HG03066 (cell line): ENCODE data around the gene PAX2.
"Not testable (repeated sequence)": the region's sequence is repeated elsewhere in the genome, so short reads cannot be mapped to it uniquely, and the experiment has no call there.

Experiments
- ATAC-seq: cut with Tn5 transposase; IDR thresholded peaks from one replicate; pipeline ENCODE4 v1.9.1; 2021; ENCODE audit warnings: low read depth; ENCODE audit not compliant: unreplicated experiment

Gene PAX2

DNA sequence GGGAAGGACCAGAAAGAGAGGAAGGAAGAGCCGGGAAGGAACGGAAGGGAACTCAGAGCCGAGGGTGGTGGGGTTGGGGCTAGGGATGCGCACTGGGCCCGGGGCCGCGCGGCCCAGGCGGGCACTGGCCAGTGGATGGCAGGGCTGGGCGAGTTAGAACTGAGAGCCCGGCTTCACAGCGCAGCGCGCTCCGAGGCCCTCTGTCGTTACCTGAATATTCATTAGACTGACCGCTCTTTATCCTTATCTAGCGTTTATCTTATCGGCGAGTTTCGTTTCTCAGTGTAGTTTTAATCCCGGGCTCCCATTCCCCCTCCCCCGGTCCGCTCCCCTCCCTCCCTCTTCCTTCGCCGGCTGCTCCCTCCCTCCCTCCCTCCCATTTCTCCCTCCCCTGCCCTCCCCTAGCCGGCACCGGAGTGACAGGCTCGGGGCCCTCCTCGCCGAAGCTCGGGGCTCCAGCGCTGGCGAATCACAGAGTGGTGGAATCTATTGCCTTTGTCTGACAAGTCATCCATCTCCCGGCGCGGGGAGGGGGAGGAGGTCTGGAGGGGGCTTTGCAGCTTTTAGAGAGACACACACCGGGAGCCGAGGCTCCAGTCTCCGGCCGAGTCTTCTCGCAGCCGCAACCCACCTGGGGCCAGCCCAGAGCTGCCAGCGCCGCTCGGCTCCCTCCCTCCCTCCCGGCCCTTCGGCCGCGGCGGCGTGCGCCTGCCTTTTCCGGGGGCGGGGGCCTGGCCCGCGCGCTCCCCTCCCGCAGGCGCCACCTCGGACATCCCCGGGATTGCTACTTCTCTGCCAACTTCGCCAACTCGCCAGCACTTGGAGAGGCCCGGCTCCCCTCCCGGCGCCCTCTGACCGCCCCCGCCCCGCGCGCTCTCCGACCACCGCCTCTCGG is at the start of gene PAX2:
TSS of gene PAX2 (plus strand) at position 596 of the 895 bp plus-strand sequence. CDS start 679 bp downstream, outside the sequence.
- ATAC-seq = no peak

- ATAC-seq = no peak
Observed at GRCh38 chr10:100696477-100696901, 48.9 kb upstream of the PAX2 start.

DNA sequence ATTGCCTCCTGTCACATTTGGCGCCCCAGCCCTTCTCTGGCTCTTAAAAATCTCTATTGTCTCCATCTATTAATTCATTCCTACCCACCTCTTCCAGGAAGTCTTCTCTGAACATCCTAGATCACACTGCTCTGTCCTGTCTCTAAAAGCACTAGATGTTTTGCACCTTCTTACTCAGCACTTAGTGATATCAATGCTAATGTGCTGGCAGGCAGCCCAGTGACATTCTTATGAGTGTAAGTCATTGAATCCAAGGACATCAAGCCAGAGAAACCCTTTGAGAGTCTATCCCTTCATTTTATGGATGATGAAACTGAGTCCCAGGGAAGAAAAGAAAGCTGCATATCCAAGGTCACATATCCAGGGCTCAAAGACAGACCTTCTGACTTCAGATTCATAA is 48.3 kb upstream of the PAX2 start:
- no peak for ATAC-seq

DNA sequence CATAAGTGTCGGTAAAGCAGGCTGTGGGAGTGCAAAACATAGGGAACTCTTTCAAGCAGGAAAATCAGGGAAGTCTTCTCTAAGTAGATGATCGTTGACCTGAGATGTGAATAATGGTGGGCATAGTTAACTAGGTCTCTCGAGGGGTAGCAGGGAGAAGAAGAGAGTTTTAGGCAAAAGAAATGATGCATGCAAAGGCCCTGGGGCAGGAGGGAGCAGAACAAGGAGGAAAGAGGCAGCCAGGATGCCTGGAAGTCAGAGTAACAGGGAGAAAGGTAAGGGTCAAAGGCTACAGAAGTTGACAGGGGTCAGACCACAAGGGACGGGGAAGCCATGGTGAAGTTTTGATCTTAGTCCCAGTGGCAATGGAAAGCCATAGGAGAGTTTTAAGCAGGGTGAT is 47.8 kb upstream of the PAX2 start:
- no peak for ATAC-seq

DNA sequence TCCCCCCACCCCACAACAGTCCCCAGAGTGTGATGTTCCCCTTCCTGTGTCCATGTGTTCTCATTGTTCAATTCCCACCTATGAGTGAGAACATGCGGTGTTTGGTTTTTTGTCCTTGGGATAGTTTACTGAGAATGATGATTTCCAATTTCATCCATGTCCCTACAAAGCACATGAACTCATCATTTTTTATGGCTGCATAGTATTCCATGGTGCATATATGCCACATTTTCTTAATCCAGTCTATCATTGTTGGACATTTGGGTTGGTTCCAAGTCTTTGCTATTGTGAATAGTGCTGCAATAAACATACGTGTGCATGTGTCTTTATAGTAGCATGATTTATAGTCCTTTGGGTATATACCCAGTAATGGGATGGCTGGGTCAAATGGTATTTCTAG is 43.7 kb upstream of the PAX2 start:
- not testable (repeated sequence) for ATAC-seq

- ATAC-seq = no peak
Observed at GRCh38 chr10:100705139-100705538, 40.2 kb upstream of the PAX2 start.

DNA sequence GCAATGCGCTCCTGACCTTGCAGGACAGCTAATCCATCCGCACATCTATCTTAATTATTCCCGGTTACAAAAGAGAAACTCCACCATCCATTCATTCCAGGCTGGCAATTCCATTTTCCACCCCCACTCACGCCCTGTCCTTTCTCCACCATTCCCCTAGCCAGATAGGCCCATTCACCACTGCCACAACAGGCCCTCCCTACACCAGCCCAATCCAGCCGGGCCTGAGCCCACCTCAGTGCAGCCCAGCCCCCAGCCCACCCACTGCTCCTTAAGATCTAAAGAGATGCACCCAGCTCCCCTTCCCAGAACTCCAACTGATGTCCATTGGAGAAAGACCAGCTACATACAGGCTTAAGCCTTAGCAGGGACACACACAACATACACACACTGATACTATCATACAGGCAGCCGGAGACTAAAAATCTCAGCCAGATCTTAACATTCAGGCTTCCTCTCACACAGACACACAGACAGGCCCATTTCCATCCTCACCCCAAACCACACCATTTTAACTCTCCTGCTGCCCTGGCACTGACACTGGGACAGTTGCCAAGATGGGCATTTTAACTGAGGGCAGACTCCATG is 38.0 kb upstream of the PAX2 start:
- no peak for ATAC-seq

GRCh38 chr10:100709146-100710082 is 36.0 kb upstream of the PAX2 start:
- no peak for ATAC-seq

- ATAC-seq = no peak
Observed at GRCh38 chr10:100710151-100710871, 35.1 kb upstream of the PAX2 start.

DNA sequence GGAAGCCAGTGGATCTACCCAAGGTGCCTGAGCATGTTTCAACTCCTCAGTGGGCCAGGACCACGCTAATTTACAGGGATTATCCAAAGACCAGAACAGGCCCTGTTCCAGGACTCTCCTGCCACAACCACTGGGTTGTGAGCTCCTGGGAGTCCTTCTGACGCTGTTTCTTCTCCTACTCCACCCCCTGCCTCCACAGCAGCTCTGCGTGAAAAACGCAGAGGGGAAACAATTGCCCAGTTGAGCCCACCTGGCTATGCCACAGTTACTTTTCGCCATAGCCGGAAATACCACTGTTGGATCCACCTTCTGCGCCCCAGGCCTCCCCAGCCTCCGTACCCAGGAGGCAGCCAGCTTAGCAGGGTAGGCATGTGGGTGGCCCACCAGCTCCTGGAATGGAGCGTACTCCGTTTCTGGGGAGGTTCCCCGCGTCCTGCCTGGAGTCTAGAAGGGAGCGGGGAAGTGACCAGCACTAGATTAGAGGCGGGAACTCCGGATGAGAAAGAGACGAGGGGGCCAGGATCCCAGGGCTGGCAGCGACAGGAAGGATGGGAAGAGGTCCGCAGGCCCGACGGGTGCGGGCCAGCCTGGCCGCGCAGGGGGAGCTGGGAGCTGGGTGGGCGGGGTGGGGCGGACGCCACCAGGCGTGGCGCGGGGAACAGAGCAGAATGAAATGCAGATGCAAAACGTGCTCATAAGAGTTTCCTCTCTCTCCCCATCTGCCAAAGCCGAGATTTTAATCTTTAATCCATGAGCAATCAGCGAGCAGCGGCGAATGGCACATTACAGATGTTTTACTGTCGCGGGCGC is 32.1 kb upstream of the PAX2 start:
- no peak for ATAC-seq

DNA sequence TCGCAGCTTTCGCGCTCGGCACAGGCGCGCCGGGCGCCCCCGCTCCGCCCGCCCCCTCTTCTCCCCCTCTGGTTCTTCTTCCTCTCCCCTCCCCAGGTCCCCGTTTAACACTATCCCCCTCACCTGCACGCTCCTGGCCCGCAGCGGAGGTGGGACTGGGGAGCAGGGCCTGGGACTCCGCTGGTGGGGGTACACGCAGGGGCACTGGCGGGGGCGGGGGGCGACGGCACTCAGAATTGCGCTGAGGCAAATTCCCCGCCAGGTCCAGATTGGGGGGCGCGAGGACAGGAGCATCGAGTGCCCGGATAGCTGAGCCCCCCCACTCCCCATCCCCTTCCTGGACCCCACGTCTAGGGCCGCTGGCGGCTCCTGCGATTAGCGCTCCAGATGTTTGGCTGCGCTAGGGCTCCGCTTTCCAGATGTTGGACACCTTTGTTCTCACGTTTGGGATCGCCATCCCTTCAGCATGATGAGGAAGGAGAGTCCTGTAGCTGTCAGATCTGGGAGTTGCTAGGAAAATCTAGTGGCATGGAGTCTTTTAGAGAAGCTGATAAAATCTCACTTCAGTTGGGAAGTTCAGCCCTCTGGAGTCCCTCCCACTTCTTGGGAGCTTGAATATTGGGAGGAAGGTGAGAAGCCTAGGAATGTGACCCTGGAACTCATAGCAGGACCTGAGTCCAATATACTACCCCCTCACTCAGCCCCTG is 31.4 kb upstream of the PAX2 start:
- ATAC-seq = no peak

- ATAC-seq = no peak
Observed at GRCh38 chr10:100714566-100714950, 30.8 kb upstream of the PAX2 start.

DNA sequence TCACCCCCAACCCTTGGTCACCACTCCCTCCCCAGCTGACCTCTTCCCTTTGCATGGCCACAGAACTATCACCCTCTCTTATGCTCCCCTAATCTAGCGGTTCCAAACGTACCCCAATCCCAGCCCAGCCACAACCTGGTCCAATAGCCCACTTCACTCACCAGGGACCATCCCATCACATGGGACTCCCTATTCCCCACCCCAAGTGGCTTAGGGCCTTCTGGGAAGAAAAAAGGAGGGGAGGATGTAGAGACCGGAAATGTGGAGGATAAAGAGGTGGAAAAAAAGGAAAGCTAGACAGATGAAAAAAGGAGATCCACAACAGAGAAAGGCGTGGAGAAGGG is 30.3 kb upstream of the PAX2 start:
- ATAC-seq = no peak

GRCh38 chr10:100715445-100716385 is 29.7 kb upstream of the PAX2 start:
- ATAC-seq = no peak

DNA sequence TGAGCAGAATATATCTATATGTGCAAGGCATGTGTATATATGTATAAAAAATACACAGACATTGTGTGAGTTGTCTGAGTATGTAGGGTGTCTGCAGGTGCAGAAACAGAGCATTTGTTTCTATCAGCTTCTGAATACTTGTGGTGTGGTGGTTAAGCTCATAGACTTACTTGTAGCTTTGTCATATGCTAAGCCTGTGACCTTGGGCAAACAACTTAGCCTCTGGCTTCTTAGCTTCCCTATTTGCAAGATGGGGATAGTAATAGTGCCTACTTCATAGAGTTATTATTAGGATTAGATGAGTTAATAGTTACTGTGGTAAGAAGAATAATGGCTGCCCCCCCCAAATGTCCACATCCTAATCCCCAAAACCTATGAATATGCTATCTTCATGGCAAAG is 28.2 kb upstream of the PAX2 start:
- no peak for ATAC-seq

- ATAC-seq = no peak
Observed at GRCh38 chr10:100718197-100718742, 27.1 kb upstream of the PAX2 start.

DNA sequence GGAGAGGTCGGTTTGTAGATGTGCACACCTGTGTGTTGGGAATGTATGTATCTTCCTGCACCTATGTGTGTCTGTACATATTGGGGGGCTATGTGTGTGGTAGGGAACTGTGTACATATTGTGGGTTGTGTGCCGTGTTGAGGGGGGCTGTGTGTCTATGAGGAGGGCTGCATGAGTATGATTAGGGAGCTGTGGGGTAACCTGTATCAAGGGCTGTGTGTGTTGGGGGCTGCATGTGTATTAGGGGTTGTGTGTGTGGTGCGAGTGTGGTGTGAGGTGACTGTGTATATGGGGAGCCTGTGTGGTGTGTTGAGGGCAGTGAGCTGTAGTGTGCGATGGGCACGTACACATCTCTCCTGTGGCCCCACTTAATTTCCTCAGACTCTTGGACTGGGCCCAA is 22.2 kb upstream of the PAX2 start:
- no peak for ATAC-seq
